SU-DHL-6 (cell line): ENCODE measurements around the gene APC2.

Source experiments
- CTCF ChIP-seq: fragments of 200-600 bp; sonication (generic); IDR thresholded peaks from one replicate; pipeline ENCODE4 v1.5.1; 2017; ENCODE audit warnings: antibody characterized with exemption, mild to moderate bottlenecking, low read length, moderate library complexity; ENCODE audit not compliant: insufficient read depth, poor library complexity, severe bottlenecking
- EZH2phosphoT487 ChIP-seq: fragments of 200-600 bp; sonication (generic), shearing (Covaris generic); conservative IDR thresholded peaks from 2 replicates; pipeline ENCODE4 v1.6.1; 2018; ENCODE audit warnings: mild to moderate bottlenecking, antibody characterized with exemption, low read length, moderate library complexity, mixed read lengths

- TF ChIP-seq CTCF, result no peak
- TF ChIP-seq EZH2phosphoT487, result no peak
These were observed 33.7 kb upstream of the APC2 start for GRCh38 chr19:1416014-1416841.
